IMR-90 (cell line): ENCODE measurements around the gene NGEF. TPM values are rescaled to one million over a fixed set of nuclear protein-coding genes. Genes with fewer than 3 reads are reported as not detected.

Experiments
- microRNA-seq, 2 experiments: library from miRNA; stranded (forward) in 1 of 2; unstranded in 1 of 2; fragments of 10-50 nt in 1 of 2; fragments of <30 nt in 1 of 2; gene quantifications in 1 of 2; microRNA quantifications in 1 of 2; one replicate each; pipeline versions ENCODE3 to v1.1.0; 2013 to 2020; ENCODE audit not compliant: insufficient read depth in 1 of 2, insufficient read length in 1 of 2, unreplicated experiment in 1 of 2
- polyA plus RNA-seq, 3 experiments: library from polyadenylated mRNA; depleted of rRNA; stranded (reverse); fragments of >200 nt; gene quantifications; 2 replicates each; pipeline ENCODE4 v1.2.3, GENCODE V29; 2012; ENCODE audit warnings: low replicate concordance in 1 of 3
- small RNA-seq, 5 experiments: library from RNA; depleted of rRNA; stranded (forward); fragments of <200 nt; gene quantifications; one replicate each; pipeline ENCODE3, GENCODE V24; 2012
- total RNA-seq: library from RNA; depleted of rRNA; stranded (reverse); fragments of >200 nt; gene quantifications from 2 replicates; pipeline ENCODE4 v1.2.3, GENCODE V29; 2012; rRNA removed

NGEF gene
- total and polyA plus RNA-seq, 2 of the 4 experiments (the other 2 are of a cell fraction), result 1.1 to 1.7 TPM

Small RNA genes lying within 50 kb of the gene (microRNA-seq; reads per million reads assigned to microRNA genes)
- not detected for gene RF00019 (ENCODE audit: insufficient read depth, insufficient read length)

Small RNA genes lying within 50 kb of the gene (small RNA-seq; reads per million reads assigned to genes)
- 0 reads per million in 5 experiments for gene RF00019

Other genes with a start within 250 kb of the NGEF start
- not detected in 2 replicates for gene KCNJ13, start 236.7 kb downstream of the NGEF start, total RNA-seq
- not detected in 2 replicates for gene KCNJ13, start 236.7 kb downstream of the NGEF start, polyA plus RNA-seq (2012; rRNA removed)
- gene SNORC, start 143.0 kb downstream of the NGEF start, total RNA-seq, result under 0.01 and 0.28 TPM in 2 replicates
- gene SNORC, start 143.0 kb downstream of the NGEF start, polyA plus RNA-seq (2012; rRNA removed), result 0.67 and 0.79 TPM in 2 replicates
- not detected in 2 replicates for gene NEU2, start 19.4 kb upstream of the NGEF start, total RNA-seq
- not detected in 2 replicates for gene NEU2, start 19.4 kb upstream of the NGEF start, polyA plus RNA-seq (2012; rRNA removed)
- under 0.01 and 0.18 TPM in 2 replicates for gene INPP5D, start 47.1 kb upstream of the NGEF start, total RNA-seq
- gene INPP5D, start 47.1 kb upstream of the NGEF start, polyA plus RNA-seq (2012; rRNA removed), result 0.09 and 0.29 TPM in 2 replicates
- 26.2 and 26.9 TPM in 2 replicates for gene ATG16L1, start 238.4 kb upstream of the NGEF start, total RNA-seq
- 17.6 and 20.0 TPM in 2 replicates for gene ATG16L1, start 238.4 kb upstream of the NGEF start, polyA plus RNA-seq (2012; rRNA removed)